HEK293 (cell line): ENCODE results near the gene ADGRB3.

Experiments
- CTCF ChIA-PET: fragments of 350-600 bp; formaldehyde crosslinking; extraction: SDS; loops from one replicate; lab custom pipeline; 2021; ENCODE audit warnings: antibody characterized with exemption; lab: Yijun Ruan, JAX
- POLR2A ChIA-PET: fragments of 300-600 bp; formaldehyde crosslinking; extraction: SDS; loops from one replicate; lab custom pipeline; 2020; ENCODE audit warnings: antibody characterized with exemption, inconsistent platforms; lab: Yijun Ruan, JAX
- H3K27ac ChIP-seq: fragments of 200-500 bp; sonication (Bioruptor generic); 2 replicates; pipeline ENCODE4 v1.5.1; 2014; ENCODE audit warnings: low read depth, low read length, control low read depth, inconsistent platforms; ENCODE audit errors: extremely low read depth
- H3K36me3 ChIP-seq, 2 experiments: fragments of 200-500 bp in 1 of 2; sonication (Bioruptor generic) in 1 of 2; 1 replicate in 1 of 2; 2 replicates in 1 of 2; pipeline ENCODE4 v1.5.1; 2014 to 2017; ENCODE audit warnings: inconsistent platforms in 2 of 2, low read length in 2 of 2; ENCODE audit not compliant: control insufficient read depth in 2 of 2, insufficient read depth in 1 of 2
- H3K4me1 ChIP-seq: fragments of 200-500 bp; sonication (Bioruptor generic); 2 replicates; pipeline ENCODE4 v1.5.1; 2014; ENCODE audit warnings: mild to moderate bottlenecking, low read length, inconsistent platforms; ENCODE audit not compliant: control insufficient read depth, insufficient read depth
- H3K4me3 ChIP-seq: 2 replicates; pipeline ENCODE4 v1.5.1; 2011; ENCODE audit warnings: low read depth, mild to moderate bottlenecking, control low read depth, low read length, moderate library complexity
- H3K9me3 ChIP-seq: fragments of 200-500 bp; sonication (Bioruptor generic); 2 replicates; pipeline ENCODE4 v1.5.1; 2014; ENCODE audit warnings: low read depth, low read length, inconsistent platforms; ENCODE audit not compliant: control insufficient read depth, insufficient read depth
- CTCF ChIP-seq: fragments of 450-650 bp; formaldehyde crosslinking; IDR thresholded peaks from 2 replicates; pipeline ENCODE4 v1.5.1; 2016; ENCODE audit warnings: missing biosample characterization, missing genetic modification characterization
- GFI1B ChIP-seq: fragments of 450-650 bp; formaldehyde crosslinking; IDR thresholded peaks from 2 replicates; pipeline ENCODE4 v1.5.1; 2016; ENCODE audit warnings: missing biosample characterization, missing genetic modification characterization
- IKZF3 ChIP-seq: fragments of 450-650 bp; IDR thresholded peaks from 2 replicates; pipeline ENCODE4 v1.5.0; 2018; ENCODE audit warnings: missing biosample characterization, mild to moderate bottlenecking, missing genetic modification characterization, moderate library complexity
- SCRT2 ChIP-seq: fragments of 450-650 bp; formaldehyde crosslinking; IDR thresholded peaks from 2 replicates; pipeline ENCODE4 v1.5.1; 2016; ENCODE audit warnings: missing biosample characterization, missing genetic modification characterization
- ZBTB1 ChIP-seq: fragments of 450-650 bp; formaldehyde crosslinking; IDR thresholded peaks from 2 replicates; pipeline ENCODE4 v1.5.1; 2016; ENCODE audit warnings: missing biosample characterization, missing genetic modification characterization
- ZBTB26 ChIP-seq: fragments of 450-650 bp; formaldehyde crosslinking; optimal IDR thresholded peaks from 2 replicates; pipeline ENCODE3; 2016; ENCODE audit warnings: missing biosample characterization, mild to moderate bottlenecking, missing genetic modification characterization
- ZBTB7A ChIP-seq: fragments of 450-650 bp; formaldehyde crosslinking; IDR thresholded peaks from 2 replicates; pipeline ENCODE4 v1.5.1; 2016; ENCODE audit warnings: low read depth, missing biosample characterization, missing genetic modification characterization
- ZBTB8A ChIP-seq: fragments of 450-650 bp; formaldehyde crosslinking; IDR thresholded peaks from 2 replicates; pipeline ENCODE4 v1.5.1; 2016; ENCODE audit warnings: missing biosample characterization, missing genetic modification characterization
- ZNF121 ChIP-seq: fragments of 450-650 bp; formaldehyde crosslinking; IDR thresholded peaks from 2 replicates; pipeline ENCODE4 v1.5.1; 2016; ENCODE audit warnings: missing biosample characterization, missing genetic modification characterization
- ZNF2 ChIP-seq: fragments of 450-650 bp; formaldehyde crosslinking; IDR thresholded peaks from 2 replicates; pipeline ENCODE4 v1.5.1; 2016; ENCODE audit warnings: missing biosample characterization, missing genetic modification characterization
- ZNF514 ChIP-seq: fragments of 450-650 bp; formaldehyde crosslinking; IDR thresholded peaks from 2 replicates; pipeline ENCODE4 v1.5.1; 2016; ENCODE audit warnings: missing biosample characterization, missing genetic modification characterization
- ZNF555 ChIP-seq: fragments of 450-650 bp; formaldehyde crosslinking; conservative IDR thresholded peaks from 2 replicates; pipeline ENCODE4 v1.5.1; 2017; ENCODE audit warnings: missing biosample characterization, mild to moderate bottlenecking, missing genetic modification characterization, inconsistent platforms
- ZNF580 ChIP-seq: fragments of 450-650 bp; formaldehyde crosslinking; IDR thresholded peaks from 2 replicates; pipeline ENCODE4 v1.5.1; 2016; ENCODE audit warnings: missing biosample characterization, missing genetic modification characterization
- ZNF596 ChIP-seq: fragments of 450-650 bp; IDR thresholded peaks from 2 replicates; pipeline ENCODE4 v1.5.0; 2018; ENCODE audit warnings: missing biosample characterization, mild to moderate bottlenecking, missing genetic modification characterization, moderate library complexity
- ZNF610 ChIP-seq: fragments of 450-650 bp; formaldehyde crosslinking; IDR thresholded peaks from 2 replicates; pipeline ENCODE4 v1.5.1; 2016; ENCODE audit warnings: missing biosample characterization, missing genetic modification characterization, borderline replicate concordance
- ZNF670 ChIP-seq: fragments of 450-650 bp; formaldehyde crosslinking; IDR thresholded peaks from 2 replicates; pipeline ENCODE4 v1.5.1; 2016; ENCODE audit warnings: missing biosample characterization, missing genetic modification characterization, low read depth
- ZNF677 ChIP-seq: fragments of 450-650 bp; IDR thresholded peaks from 2 replicates; pipeline ENCODE4 v1.5.0; 2018; ENCODE audit warnings: missing biosample characterization, mild to moderate bottlenecking, missing genetic modification characterization, moderate library complexity
- ZNF701 ChIP-seq: fragments of 450-650 bp; formaldehyde crosslinking; IDR thresholded peaks from 2 replicates; pipeline ENCODE4 v1.5.1; 2016; ENCODE audit warnings: missing biosample characterization, missing genetic modification characterization
- TF ChIP-seq, protein P1 (sequence below): fragments of 450-650 bp; formaldehyde crosslinking; IDR thresholded peaks from 2 replicates; pipeline ENCODE4 v1.5.1; 2016; ENCODE audit warnings: missing biosample characterization, missing genetic modification characterization
- TF ChIP-seq, protein P2 (sequence below): sonication (generic); formaldehyde crosslinking; IDR thresholded peaks from 2 replicates; pipeline ENCODE4 v1.8.1; 2022; ENCODE audit warnings: mild to moderate bottlenecking, moderate library complexity, missing genetic modification reagents
- TF ChIP-seq, protein P3 (sequence below): fragments of 450-650 bp; formaldehyde crosslinking; IDR thresholded peaks from 2 replicates; pipeline ENCODE4 v1.5.1; 2016; ENCODE audit warnings: missing biosample characterization, missing genetic modification characterization, borderline replicate concordance
- TF ChIP-seq, protein P4 (sequence below): fragments of 450-650 bp; formaldehyde crosslinking; IDR thresholded peaks from 2 replicates; pipeline ENCODE4 v1.5.1; 2016; ENCODE audit warnings: missing biosample characterization, missing genetic modification characterization

ADGRB3 gene

DNA sequence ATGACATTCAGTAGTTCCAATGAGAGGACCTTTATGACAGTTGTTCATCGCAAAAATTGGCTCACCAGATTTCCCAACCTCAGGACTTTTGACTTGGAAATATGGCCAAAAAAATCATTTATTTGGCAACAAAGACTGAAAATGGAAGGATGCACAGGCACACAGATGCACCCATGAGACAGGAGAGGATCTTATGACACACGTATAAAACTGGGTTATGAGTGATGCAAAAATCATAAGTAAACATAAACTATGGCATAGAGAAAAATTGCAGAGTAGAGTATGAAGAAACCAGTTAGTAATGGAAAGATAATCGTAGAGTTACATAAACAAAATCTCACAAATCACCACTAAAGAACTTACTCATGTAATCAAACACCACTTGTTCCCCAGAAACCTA lies 546.9 kb downstream of the ADGRB3 start (continued):
- TF ChIP-seq, protein P1, sequence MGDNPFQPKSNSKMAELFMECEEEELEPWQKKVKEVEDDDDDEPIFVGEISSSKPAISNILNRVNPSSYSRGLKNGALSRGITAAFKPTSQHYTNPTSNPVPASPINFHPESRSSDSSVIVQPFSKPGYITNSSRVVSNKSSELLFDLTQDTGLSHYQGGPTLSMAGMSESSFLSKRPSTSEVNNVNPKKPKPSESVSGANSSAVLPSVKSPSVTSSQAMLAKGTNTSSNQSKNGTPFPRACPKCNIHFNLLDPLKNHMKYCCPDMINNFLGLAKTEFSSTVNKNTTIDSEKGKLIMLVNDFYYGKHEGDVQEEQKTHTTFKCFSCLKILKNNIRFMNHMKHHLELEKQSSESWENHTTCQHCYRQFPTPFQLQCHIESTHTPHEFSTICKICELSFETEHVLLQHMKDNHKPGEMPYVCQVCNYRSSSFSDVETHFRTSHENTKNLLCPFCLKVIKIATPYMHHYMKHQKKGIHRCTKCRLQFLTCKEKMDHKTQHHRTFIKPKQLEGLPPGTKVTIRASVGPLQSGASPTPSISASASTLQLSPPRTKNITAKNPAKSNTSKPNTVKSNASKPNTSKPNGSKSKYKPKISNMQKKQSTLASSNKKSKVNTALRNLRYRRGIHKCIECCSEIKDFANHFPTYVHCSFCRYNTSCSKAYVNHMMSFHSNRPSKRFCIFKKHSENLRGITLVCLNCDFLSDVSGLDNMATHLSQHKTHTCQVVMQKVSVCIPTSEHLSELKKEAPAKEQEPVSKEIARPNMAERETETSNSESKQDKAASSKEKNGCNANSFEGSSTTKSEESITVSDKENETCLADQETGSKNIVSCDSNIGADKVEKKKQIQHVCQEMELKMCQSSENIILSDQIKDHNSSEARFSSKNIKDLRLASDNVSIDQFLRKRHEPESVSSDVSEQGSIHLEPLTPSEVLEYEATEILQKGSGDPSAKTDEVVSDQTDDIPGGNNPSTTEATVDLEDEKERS (tag by site-specific recombination): no peak
- TF ChIP-seq ZNF2 (tag by site-specific recombination) (no peak), ZBTB1 (tag by site-specific recombination) (no peak), ZNF121 (tag by site-specific recombination) (no peak), ZNF555 (tag by site-specific recombination) (no peak), ZNF580 (no peak), ZNF701 (tag by site-specific recombination) (no peak)

DNA sequence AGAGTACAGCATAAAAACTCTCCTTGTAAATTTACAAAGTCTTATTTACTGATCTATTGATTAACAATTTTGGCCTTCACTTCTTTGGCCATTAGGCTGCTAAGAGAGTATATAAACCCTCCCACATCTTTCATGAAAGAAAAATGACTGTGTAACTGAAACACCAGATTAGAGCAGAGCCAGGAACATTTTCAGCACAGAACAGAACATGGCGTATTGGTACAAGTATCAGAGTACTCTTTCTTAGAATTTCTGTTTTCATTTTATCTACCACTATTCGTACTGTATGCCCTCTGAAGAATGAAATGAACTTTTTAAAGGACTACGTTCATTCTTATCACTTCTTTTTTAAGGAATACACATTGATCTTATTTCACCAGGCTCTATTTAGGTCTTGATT lies 550.2 kb downstream of the ADGRB3 start:
- CTCF ChIA-PET: interaction anchor here (0.5 kb wide), 1 partner anchor 572 kb away, joined by 3 read pairs; no protein-coding TSS in a partner anchor
- no peaks in the 10 kb centered on the region for H3K36me3 ChIP-seq
- H3K4me3 ChIP-seq: no peak overlapping the region
- TF ChIP-seq ZNF670 (tag by site-specific recombination): no peak
- no peak for TF ChIP-seq GFI1B (tag by site-specific recombination)
- TF ChIP-seq, protein P2, sequence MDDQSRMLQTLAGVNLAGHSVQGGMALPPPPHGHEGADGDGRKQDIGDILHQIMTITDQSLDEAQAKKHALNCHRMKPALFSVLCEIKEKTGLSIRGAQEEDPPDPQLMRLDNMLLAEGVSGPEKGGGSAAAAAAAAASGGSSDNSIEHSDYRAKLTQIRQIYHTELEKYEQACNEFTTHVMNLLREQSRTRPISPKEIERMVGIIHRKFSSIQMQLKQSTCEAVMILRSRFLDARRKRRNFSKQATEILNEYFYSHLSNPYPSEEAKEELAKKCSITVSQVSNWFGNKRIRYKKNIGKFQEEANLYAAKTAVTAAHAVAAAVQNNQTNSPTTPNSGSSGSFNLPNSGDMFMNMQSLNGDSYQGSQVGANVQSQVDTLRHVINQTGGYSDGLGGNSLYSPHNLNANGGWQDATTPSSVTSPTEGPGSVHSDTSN (CRISPR knock-in tag): no peak
- TF ChIP-seq ZNF677 (tag by site-specific recombination): no peak
- TF ChIP-seq ZNF514 (tag by site-specific recombination): no peak
- TF ChIP-seq ZBTB8A (tag by site-specific recombination): no peak
- TF ChIP-seq ZBTB7A (tag by site-specific recombination): no peak
- TF ChIP-seq ZBTB26: no peak
- H3K9me3 ChIP-seq: no peaks in the 10 kb centered on the region
- no peaks in the 10 kb centered on the region for H3K4me1 ChIP-seq
- POLR2A ChIA-PET: no interaction called here
- H3K27ac ChIP-seq: no peak overlapping the region

DNA sequence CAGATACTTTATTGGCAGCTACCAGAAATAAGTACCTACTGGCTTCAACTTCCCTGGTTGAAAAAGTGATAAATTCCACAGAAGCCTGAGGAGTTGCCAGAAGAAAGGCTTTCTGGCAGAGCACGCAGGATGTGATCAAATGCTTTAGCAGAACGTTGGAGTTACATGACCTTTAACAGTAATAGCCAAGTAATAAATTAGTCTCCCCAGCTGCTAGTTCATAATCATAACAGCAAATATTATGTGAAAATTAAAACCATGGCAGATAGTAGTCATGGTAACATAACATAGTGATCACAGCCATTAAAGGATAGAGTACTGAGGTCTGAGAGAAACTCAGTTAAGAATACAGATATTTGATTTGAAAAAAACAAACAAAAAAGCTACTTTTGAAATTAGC lies 567.7 kb downstream of the ADGRB3 start:
- CTCF ChIA-PET: no interaction called here
- POLR2A ChIA-PET: no interaction called here
- no peak for TF ChIP-seq IKZF3 (tag by site-specific recombination)
- TF ChIP-seq, protein P3, sequence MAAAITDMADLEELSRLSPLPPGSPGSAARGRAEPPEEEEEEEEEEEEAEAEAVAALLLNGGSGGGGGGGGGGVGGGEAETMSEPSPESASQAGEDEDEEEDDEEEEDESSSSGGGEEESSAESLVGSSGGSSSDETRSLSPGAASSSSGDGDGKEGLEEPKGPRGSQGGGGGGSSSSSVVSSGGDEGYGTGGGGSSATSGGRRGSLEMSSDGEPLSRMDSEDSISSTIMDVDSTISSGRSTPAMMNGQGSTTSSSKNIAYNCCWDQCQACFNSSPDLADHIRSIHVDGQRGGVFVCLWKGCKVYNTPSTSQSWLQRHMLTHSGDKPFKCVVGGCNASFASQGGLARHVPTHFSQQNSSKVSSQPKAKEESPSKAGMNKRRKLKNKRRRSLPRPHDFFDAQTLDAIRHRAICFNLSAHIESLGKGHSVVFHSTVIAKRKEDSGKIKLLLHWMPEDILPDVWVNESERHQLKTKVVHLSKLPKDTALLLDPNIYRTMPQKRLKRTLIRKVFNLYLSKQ (tag by site-specific recombination): no peak
- TF ChIP-seq ZNF2 (tag by site-specific recombination): no peak
- no peak for TF ChIP-seq CTCF (tag by site-specific recombination)
- no peak for TF ChIP-seq ZNF610
- TF ChIP-seq ZNF596 (tag by site-specific recombination): no peak
- TF ChIP-seq SCRT2 (tag by site-specific recombination): no peak
- TF ChIP-seq, protein P4, sequence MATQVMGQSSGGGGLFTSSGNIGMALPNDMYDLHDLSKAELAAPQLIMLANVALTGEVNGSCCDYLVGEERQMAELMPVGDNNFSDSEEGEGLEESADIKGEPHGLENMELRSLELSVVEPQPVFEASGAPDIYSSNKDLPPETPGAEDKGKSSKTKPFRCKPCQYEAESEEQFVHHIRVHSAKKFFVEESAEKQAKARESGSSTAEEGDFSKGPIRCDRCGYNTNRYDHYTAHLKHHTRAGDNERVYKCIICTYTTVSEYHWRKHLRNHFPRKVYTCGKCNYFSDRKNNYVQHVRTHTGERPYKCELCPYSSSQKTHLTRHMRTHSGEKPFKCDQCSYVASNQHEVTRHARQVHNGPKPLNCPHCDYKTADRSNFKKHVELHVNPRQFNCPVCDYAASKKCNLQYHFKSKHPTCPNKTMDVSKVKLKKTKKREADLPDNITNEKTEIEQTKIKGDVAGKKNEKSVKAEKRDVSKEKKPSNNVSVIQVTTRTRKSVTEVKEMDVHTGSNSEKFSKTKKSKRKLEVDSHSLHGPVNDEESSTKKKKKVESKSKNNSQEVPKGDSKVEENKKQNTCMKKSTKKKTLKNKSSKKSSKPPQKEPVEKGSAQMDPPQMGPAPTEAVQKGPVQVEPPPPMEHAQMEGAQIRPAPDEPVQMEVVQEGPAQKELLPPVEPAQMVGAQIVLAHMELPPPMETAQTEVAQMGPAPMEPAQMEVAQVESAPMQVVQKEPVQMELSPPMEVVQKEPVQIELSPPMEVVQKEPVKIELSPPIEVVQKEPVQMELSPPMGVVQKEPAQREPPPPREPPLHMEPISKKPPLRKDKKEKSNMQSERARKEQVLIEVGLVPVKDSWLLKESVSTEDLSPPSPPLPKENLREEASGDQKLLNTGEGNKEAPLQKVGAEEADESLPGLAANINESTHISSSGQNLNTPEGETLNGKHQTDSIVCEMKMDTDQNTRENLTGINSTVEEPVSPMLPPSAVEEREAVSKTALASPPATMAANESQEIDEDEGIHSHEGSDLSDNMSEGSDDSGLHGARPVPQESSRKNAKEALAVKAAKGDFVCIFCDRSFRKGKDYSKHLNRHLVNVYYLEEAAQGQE (tag by site-specific recombination): no peak

More for the DNA sequence above, 567.7 kb downstream of the ADGRB3 start:
- Histone ChIP-seq H3K36me3 (no peaks in the 10 kb centered on the region), H3K27ac (no peak overlapping the region), H3K4me3 (no peak overlapping the region), H3K9me3 (no peaks in the 10 kb centered on the region), H3K4me1 (no peaks in the 10 kb centered on the region)
